Measurements from ENCODE around the gene DSCAML1. TPM values are rescaled to one million over a fixed set of nuclear protein-coding genes. Genes with fewer than 3 reads are reported as not detected.

DSCAML1 gene
- total RNA-seq, 1 donor from 2014 or later, result 2.5 TPM

GRCh38 chr11:117546431-117547194 is 250.4 kb downstream of the DSCAML1 start:
- Mint-ChIP-seq H3K27me3 (ENCODE audit: low read depth) (peaks cover 43% of the 10 kb centered on the region), H3K4me1 (no peaks in the 10 kb centered on the region), H3K27ac (no peak overlapping the region), H3K9me3 (peaks cover 4% of the 10 kb centered on the region), H3K4me3 (no peak overlapping the region), H3K36me3 (no peaks in the 10 kb centered on the region)
- no peak for TF ChIP-seq CTCF (IDR thresholded peaks at IDR 0.05; ENCODE audit: unreplicated experiment)
- no peak for DNase-seq (ENCODE audit: low spot score in 2 of 2, unreplicated experiment in 2 of 2)

GRCh38 chr11:117545706-117546105 is 251.3 kb downstream of the DSCAML1 start:
- no peak for DNase-seq (ENCODE audit: low spot score in 2 of 2, unreplicated experiment in 2 of 2)
- H3K9me3 Mint-ChIP-seq, result peaks cover 4% of the 10 kb centered on the region
- H3K4me3 Mint-ChIP-seq, result no peak overlapping the region
- no peaks in the 10 kb centered on the region for H3K36me3 Mint-ChIP-seq
- H3K4me1 Mint-ChIP-seq, result no peaks in the 10 kb centered on the region
- no peak for TF ChIP-seq CTCF (IDR thresholded peaks at IDR 0.05; ENCODE audit: unreplicated experiment)
- no peak overlapping the region for H3K27ac Mint-ChIP-seq
- peaks cover 45% of the 10 kb centered on the region for H3K27me3 Mint-ChIP-seq (ENCODE audit: low read depth)

GRCh38 chr11:117544130-117544800 is 252.8 kb downstream of the DSCAML1 start:
- H3K4me1 Mint-ChIP-seq, result no peaks in the 10 kb centered on the region
- H3K4me3 Mint-ChIP-seq, result no peak overlapping the region
- H3K27me3 Mint-ChIP-seq (ENCODE audit: low read depth), result peaks cover 36% of the 10 kb centered on the region
- H3K27ac Mint-ChIP-seq, result no peak overlapping the region
- peaks cover 4% of the 10 kb centered on the region for H3K9me3 Mint-ChIP-seq
- DNase-seq (ENCODE audit: low spot score in 2 of 2, unreplicated experiment in 2 of 2), result no peak
- H3K36me3 Mint-ChIP-seq, result no peaks in the 10 kb centered on the region
- no peak for TF ChIP-seq CTCF (IDR thresholded peaks at IDR 0.05; ENCODE audit: unreplicated experiment)

GRCh38 chr11:117541211-117541610 is 255.8 kb downstream of the DSCAML1 start:
- no peak for DNase-seq (ENCODE audit: low spot score in 2 of 2, unreplicated experiment in 2 of 2)
- no peak for TF ChIP-seq CTCF (IDR thresholded peaks at IDR 0.05; ENCODE audit: unreplicated experiment)
- Mint-ChIP-seq H3K36me3 (no peaks in the 10 kb centered on the region), H3K9me3 (peaks cover 4% of the 10 kb centered on the region), H3K4me3 (no peak overlapping the region), H3K27ac (no peak overlapping the region), H3K27me3 (ENCODE audit: low read depth) (peaks cover 46% of the 10 kb centered on the region), H3K4me1 (peaks cover 10% of the 10 kb centered on the region)

GRCh38 chr11:117538263-117539135 is 258.5 kb downstream of the DSCAML1 start:
- no peaks in the 10 kb centered on the region for H3K36me3 Mint-ChIP-seq
- no peak overlapping the region for H3K4me3 Mint-ChIP-seq
- H3K27me3 Mint-ChIP-seq (ENCODE audit: low read depth), result peaks cover 58% of the 10 kb centered on the region
- TF ChIP-seq CTCF (IDR thresholded peaks at IDR 0.05; ENCODE audit: unreplicated experiment), result no peak
- H3K9me3 Mint-ChIP-seq, result peaks cover under 1% of the 10 kb centered on the region
- no peak for DNase-seq (ENCODE audit: low spot score in 2 of 2, unreplicated experiment in 2 of 2)
- no peak overlapping the region for H3K27ac Mint-ChIP-seq
- peaks cover 10% of the 10 kb centered on the region for H3K4me1 Mint-ChIP-seq
